CD4-positive, alpha-beta T cell treated with Interleukin-1 beta for 1 hour (primary cell): Measurements from ENCODE around the gene TRPC1.
"Not testable (repeated sequence)": the region's sequence is repeated elsewhere in the genome, so short reads cannot be mapped to it uniquely, and the experiment has no call there.

ENCODE experiments used
- DNase-seq, 2 donors: peaks; one replicate each; pipeline ENCODE4 v3.0.0-alpha.2; 2020 to 2022

Gene TRPC1

DNA sequence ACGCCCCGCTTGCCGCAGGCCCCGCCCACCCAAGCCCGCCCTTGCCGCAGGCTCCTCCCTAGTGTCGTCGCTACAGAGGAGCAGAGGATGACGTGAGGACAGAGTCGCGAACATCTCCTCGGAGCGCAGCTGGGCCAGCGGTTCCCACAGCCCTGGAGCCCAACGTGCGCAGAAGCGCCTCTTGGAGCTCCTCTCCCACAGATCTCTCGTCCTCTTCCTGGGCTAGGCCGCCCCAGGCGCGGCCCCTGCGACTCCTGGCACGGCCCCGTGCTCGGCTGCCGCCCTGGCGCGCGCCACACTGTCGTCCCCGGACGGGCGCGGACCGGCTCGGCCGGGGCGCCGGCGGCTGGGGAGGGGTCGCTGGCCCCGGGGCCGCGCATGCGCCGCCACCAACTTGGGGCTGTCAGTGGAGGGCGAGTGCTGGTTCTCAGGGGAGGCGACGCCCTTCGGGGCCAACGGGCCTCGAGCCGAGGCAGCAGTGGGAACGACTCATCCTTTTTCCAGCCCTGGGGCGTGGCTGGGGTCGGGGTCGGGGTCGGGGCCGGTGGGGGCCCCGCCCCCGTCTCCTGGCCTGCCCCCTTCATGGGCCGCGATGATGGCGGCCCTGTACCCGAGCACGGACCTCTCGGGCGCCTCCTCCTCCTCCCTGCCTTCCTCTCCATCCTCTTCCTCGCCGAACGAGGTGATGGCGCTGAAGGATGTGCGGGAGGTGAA is at the start of gene TRPC1:
Gene TRPC1, plus strand, starts transcription at position 67 of the 714 bp plus-strand sequence. Its CDS starts 526 bp downstream, at position 593.
- peak; percentile 85 for DNase-seq

GRCh38 chr3:142676151-142676550 is 47.7 kb upstream of the TRPC1 start:
- no peak for DNase-seq

DNA sequence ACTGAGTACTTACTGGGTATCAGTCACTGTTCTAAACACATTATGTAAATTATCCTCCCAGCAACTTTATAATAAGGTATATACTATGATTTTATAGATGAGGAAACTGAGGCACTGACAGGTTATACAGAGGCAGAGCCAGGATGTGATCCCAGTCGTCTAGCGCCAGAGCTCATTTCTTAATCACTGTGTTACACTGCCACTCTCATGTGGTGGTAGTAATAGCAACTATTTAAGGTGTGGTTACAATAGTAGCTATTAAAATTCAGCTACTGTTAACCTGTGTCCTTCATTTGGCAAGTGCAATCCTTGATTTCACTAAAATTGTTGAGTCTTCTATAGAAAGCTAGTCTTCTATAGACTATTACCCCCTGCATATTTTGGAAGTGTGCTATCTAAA is 43.1 kb upstream of the TRPC1 start:
- DNase-seq, result no peak

DNA sequence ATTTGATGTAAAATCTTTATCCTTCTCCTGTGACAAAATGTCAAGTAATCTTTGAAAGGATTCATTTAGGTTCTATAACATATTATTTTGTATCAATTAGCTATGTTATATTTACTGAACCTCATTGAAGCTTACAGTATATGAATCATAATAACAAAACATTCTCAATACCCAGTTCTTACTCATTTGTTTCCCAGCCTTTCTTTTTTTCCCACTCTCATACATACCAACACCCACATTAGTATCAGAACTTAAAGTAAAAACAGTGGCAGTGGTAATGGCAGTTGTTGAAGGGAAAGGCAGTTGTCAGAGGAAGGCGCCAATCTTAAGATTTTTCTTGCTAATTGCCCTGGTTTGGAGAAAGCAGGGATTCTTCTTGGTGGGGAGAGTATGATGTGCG is 33.2 kb upstream of the TRPC1 start:
- DNase-seq, result no peak

GRCh38 chr3:142691527-142691926 is 32.3 kb upstream of the TRPC1 start:
- DNase-seq, result no peak

- DNase-seq, result no peak
These were observed 30.5 kb upstream of the TRPC1 start for GRCh38 chr3:142693136-142693853.

GRCh38 chr3:142694225-142694624 is 29.6 kb upstream of the TRPC1 start:
- no peak for DNase-seq

DNA sequence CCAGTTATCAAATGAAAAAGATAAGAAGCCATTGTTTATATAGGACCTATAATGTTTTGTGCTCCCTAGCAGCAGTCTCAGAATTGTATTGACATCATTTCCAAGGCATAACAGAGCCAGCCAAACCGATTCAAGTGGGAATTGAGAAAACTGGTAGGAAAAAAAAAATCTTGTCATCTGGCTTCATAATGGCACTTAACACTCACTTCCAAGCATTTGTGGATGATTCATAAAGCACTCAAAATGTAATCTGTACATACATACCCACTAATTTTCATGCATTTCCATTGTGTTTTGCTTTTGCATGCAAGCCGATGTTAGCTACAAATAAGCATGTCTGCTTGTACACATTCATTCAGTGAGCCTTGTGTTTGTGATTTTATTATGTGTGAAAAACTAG is 18.6 kb upstream of the TRPC1 start:
- no peak for DNase-seq

DNA sequence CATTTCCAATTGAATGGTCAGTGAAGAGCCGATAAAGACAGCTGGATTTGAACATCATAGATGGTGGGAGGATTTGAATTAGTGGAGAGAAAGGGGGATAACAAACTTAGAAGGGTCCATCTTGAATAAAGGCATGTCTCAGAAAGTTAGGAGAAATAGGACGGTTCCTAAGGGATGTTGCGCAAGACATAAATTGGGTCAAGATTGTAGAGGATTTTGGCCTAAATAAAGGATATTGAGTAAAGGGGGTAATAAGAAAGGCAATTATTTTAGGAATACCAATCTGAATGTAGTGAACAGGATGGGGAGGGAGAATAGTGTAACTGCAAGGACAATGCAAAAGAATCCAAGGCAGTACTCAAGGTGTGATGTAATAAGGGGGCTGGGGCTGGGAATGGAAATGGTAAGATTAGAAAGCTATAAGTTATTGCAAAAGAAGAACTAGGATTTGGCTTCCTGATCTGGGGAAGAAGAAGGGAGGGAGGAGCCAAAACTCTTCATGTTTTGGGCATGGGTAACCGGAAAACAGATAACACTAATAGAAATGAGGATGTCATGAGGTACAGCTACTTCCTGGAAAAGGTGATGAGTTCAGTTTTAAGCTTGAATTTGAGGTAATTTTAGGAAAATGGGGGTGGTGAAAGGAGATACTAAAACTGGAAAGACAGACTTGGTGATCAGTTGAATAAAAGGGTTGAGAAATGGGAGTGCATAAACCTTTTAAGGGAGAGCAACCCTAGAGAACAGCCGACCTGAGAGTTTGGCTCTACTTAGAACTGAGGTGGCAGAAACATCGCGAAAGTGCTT is 17.3 kb upstream of the TRPC1 start:
- DNase-seq, result no peak

- DNase-seq, result no peak
These were observed 14.6 kb upstream of the TRPC1 start for GRCh38 chr3:142709207-142709606.

DNA sequence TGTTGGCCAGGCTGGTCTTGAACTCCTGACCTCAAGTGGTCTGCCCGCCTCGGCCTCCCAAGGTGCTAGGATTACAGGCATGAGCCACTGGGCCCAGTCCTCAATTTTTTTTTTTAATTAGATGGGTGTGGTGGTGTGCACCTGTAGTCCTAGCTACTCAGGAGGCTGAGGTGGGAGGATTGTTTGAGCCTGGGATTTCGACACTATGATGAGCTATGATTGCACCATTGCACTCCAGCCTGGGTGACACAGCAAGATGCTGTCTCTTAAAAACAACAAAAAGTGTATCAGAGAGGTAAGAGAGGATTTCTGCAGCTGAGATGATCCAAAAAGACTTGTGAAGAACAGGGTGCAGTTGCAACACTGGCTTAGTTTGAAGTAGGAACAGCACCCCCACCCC is 9.0 kb upstream of the TRPC1 start:
- not testable (repeated sequence) for DNase-seq

GRCh38 chr3:142716102-142716501 is 7.7 kb upstream of the TRPC1 start:
- DNase-seq, result no peak

DNA sequence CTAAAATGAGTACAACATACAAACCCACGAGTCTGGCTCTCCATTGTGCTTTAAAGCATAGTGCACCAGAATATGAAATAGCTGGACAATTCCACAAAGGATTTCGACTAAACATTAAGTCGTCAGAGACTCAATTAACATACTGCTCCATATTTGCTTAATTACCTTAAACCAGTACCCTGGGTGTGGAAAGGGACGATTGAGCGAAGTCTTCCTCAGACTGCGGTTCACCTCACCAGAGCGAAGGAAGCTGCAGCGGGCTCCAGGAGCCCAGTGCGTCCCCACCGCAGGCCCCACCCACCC is 218 bp upstream of the TRPC1 start:
- DNase-seq, result no peak

- DNase-seq, result peak in 1 of 2 donors; percentile 2
These were observed 985 bp downstream of the TRPC1 start for GRCh38 chr3:142724682-142725356.

- no peak for DNase-seq
These were observed 1.5 kb downstream of the TRPC1 start for GRCh38 chr3:142725357-142725739.

GRCh38 chr3:142726017-142726416 is 2.2 kb downstream of the TRPC1 start:
- no peak for DNase-seq

GRCh38 chr3:142732066-142732465 is 8.2 kb downstream of the TRPC1 start:
- DNase-seq, result no peak

DNA sequence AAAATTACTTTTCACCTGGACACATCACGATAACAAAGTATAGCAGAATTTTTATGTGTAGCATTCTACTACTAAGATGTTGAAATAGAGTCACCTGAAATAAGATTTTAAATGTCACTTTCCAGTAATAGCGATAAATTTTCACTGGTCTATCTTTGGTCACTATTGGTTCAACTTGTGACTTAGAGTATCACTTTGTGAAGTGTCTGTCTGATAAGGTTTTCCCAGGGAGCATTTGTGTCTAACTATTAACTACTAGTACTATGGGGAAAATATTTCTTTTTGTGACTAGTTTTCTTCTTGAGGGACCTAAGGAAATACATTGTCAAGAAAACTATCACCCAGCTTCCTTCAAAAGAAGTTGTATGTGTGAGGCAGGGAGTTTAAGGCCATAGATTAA is 11.0 kb downstream of the TRPC1 start:
- no peak for DNase-seq

DNA sequence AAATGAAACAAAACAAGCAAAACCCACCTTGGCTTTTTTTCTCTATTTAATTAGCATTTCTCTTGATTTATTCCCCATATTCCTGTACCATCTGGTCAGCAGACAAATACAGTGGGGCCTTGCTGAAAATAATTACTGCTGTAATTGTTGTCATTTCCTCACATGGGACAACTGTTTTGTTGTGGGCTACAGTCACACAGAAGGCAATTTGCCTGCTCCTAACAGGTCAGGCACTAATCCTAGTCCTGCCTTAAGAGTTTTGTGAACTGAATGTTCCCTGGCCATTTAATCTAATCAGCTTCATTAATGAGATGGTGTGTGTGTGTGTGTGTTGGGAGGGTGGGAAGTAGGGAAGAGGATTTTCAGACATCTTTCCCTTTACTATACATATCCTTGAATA is 11.6 kb downstream of the TRPC1 start:
- no peak for DNase-seq

- DNase-seq, result no peak
These were observed 14.6 kb downstream of the TRPC1 start for GRCh38 chr3:142738396-142738795.

- DNase-seq, result no peak
These were observed 22.8 kb downstream of the TRPC1 start for GRCh38 chr3:142746646-142747045.

- not testable (repeated sequence) for DNase-seq
These were observed 26.7 kb downstream of the TRPC1 start for GRCh38 chr3:142750531-142750930.

DNA sequence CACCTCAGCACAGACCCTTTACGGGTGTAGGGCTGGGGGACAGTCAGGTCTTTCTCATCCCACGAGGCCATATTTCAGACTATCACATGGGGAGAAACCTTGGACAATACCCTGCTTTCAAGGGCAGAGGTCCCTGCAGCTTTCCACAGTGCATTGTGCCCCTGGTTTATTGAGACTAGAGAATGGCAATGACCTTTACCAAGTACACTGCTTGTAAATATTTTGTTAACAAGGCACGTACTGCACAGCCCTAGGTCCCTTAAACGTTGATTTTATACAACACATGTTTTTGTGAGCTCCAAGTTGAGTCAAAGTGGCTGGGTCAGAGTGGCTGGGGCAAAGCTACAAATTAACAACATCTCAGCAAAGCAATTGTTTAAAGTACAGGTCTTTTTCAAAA is 28.8 kb downstream of the TRPC1 start:
- not testable (repeated sequence) for DNase-seq
